Body of pancreas (tissue), 4 donors: ENCODE measurements around the gene SCO2. TPM values are rescaled to one million over a fixed set of nuclear protein-coding genes. Genes with fewer than 3 reads are reported as not detected.

Source experiments
- ATAC-seq: fragments of 150-250 bp; one replicate; pipeline ENCODE4 v1.9.1; 2016
- DNase-seq, 4 donors: peaks; one replicate each; pipeline ENCODE4 v3.0.0-alpha.2; 2019
- H3K27ac ChIP-seq, 4 donors: fragments of 200-600 bp; sonication (generic); 1 replicate in 3 of 4; 2 replicates in 1 of 4; pipeline versions ENCODE4 v1.5.1 to v1.6.1; 2016 to 2019; ENCODE audit warnings: mild to moderate bottlenecking in 1 of 4, mixed read lengths in 1 of 4, moderate library complexity in 1 of 4
- H3K27me3 ChIP-seq, 2 donors: fragments of 200-600 bp; sonication (generic); one replicate each; pipeline ENCODE4 v1.6.0; 2016; ENCODE audit warnings: mild to moderate bottlenecking in 1 of 2
- H3K36me3 ChIP-seq, 2 donors: fragments of 200-600 bp; sonication (generic); replicated peaks in 1 of 2; 2 replicates each; pipeline ENCODE4 v1.5.1; 2016; ENCODE audit warnings: low read depth in 2 of 2; ENCODE audit not compliant: insufficient read depth in 1 of 2
- H3K4me1 ChIP-seq: fragments of 200-600 bp; sonication (generic); one replicate; pipeline ENCODE4 v1.6.0; 2016
- H3K4me3 ChIP-seq, 2 donors: fragments of 200-600 bp; sonication (generic); 1 replicate in 1 of 2; 2 replicates in 1 of 2; pipeline ENCODE4 v1.5.1; 2016 to 2019
- H3K9me3 ChIP-seq, 3 donors: fragments of 200-600 bp; sonication (generic); 1 replicate in 2 of 3; 2 replicates in 1 of 3; pipeline ENCODE4 v1.5.1; 2016
- CTCF ChIP-seq, 7 experiments: fragments of 450-650 bp in 4 of 7; fragments of 200-600 bp in 3 of 7; sonication (generic) in 3 of 7; IDR thresholded peaks; one replicate each; pipeline ENCODE4 v1.5.1; 2016 to 2019; ENCODE audit warnings: antibody characterized with exemption in 7 of 7
- POLR2A ChIP-seq, 3 donors: fragments of 450-650 bp; IDR thresholded peaks; one replicate each; pipeline ENCODE4 v1.6.1; 2016; ENCODE audit warnings: antibody characterized with exemption in 3 of 3, mild to moderate bottlenecking in 2 of 3
- WGBS, 2 donors: methylation state at CpG; one replicate each; pipeline ENCODE4 v1.1.5; 2017; 5-methylcytosine and 5-hydroxymethylcytosine counted together
- intact Hi-C: fragments of 100-400 bp; cut with DNase I; formaldehyde crosslinking; loops from one replicate; pipeline ENCODE4 v1.15.1; 2023
- total RNA-seq, 2 donors: library from RNA; depleted of rRNA; stranded (reverse); fragments of >200 nt; gene quantifications; one replicate each; pipeline ENCODE4 v1.1.0, GENCODE V29; 2016

The SCO2 gene
- total RNA-seq, 2 donors from 2014 or later, result 1.6 TPM; not detected in 1

- Histone ChIP-seq H3K9me3 (no peaks in the 10 kb centered on the region), H3K27ac (peak overlapping the region; percentile 81 to 91 (median 84)), H3K4me1 (peaks cover 56% of the 10 kb centered on the region), H3K27me3 (no peaks in the 10 kb centered on the region), H3K36me3 (no peaks in the 10 kb centered on the region), H3K4me3 (no peak overlapping the region)
- DNase-seq (peak; percentile 93 to 96 (median 96)), ATAC-seq (peak; percentile 74)
- 33 to 37% methylated on average over 24 to 29 of the region's 29 CpGs for WGBS, 2 donors
- TF ChIP-seq POLR2A (IDR thresholded peaks at IDR 0.05), result peak in 2 of 3 donors; percentile 38 to 45
- TF ChIP-seq CTCF (IDR thresholded peaks at IDR 0.05), result peak in 1 of 7 experiments; percentile 6
- intact Hi-C loops, result no loop called here
Measured at GRCh38 chr22:50485221-50486131, 39.9 kb downstream of the SCO2 start.

GRCh38 chr22:50483977-50484853 is 41.2 kb downstream of the SCO2 start:
- 23 to 40% methylated on average over 8 to 31 of the region's 31 CpGs for WGBS, 2 donors
- DNase-seq, result peak; percentile 79 to 95 (median 92)

GRCh38 chr22:50483556-50483955 is 41.8 kb downstream of the SCO2 start:
- Histone ChIP-seq H3K4me1 (peaks cover 56% of the 10 kb centered on the region), H3K36me3 (no peaks in the 10 kb centered on the region), H3K27ac (peak overlapping the region; percentile 80 to 91 (median 83)), H3K27me3 (no peaks in the 10 kb centered on the region), H3K4me3 (no peak overlapping the region), H3K9me3 (no peaks in the 10 kb centered on the region)
- no peak for ATAC-seq
- DNase-seq, result no peak
- TF ChIP-seq POLR2A (IDR thresholded peaks at IDR 0.05) (no peak), CTCF (IDR thresholded peaks at IDR 0.05) (no peak)
- intact Hi-C loops, result no loop called here
- WGBS, 2 donors, result 39 to 77% methylated on average over 3 to 7 of the region's 8 CpGs

More at GRCh38 chr22:50483977-50484853, 41.2 kb downstream of the SCO2 start:
- Histone ChIP-seq H3K27me3 (no peaks in the 10 kb centered on the region), H3K27ac (peak overlapping the region; percentile 80 to 91 (median 83)), H3K9me3 (no peaks in the 10 kb centered on the region), H3K36me3 (no peaks in the 10 kb centered on the region), H3K4me1 (peaks cover 56% of the 10 kb centered on the region), H3K4me3 (no peak overlapping the region)
- TF ChIP-seq POLR2A (IDR thresholded peaks at IDR 0.05) (peak in 2 of 3 donors; percentile 50 to 52), CTCF (IDR thresholded peaks at IDR 0.05) (peak in 4 of 7 experiments; percentile 9 to 22 (median 20))
- peak; percentile 64 for ATAC-seq
- intact Hi-C loops, result no loop called here

GRCh38 chr22:50483106-50483505 is 42.3 kb downstream of the SCO2 start:
- no peaks in the 10 kb centered on the region for H3K27me3 ChIP-seq
- DNase-seq (peak in 1 of 4 donors; percentile 37), ATAC-seq (no peak)
- no peaks in the 10 kb centered on the region for H3K36me3 ChIP-seq
- H3K27ac ChIP-seq, result peak overlapping the region; percentile 80 to 91 (median 83)
- intact Hi-C loops, result no loop called here
- no peak overlapping the region for H3K4me3 ChIP-seq
- H3K9me3 ChIP-seq, result no peaks in the 10 kb centered on the region
- TF ChIP-seq POLR2A (IDR thresholded peaks at IDR 0.05) (no peak), CTCF (IDR thresholded peaks at IDR 0.05) (no peak)
- 38 to 50% methylated on average over 2 to 10 of the region's 10 CpGs for WGBS, 2 donors
- H3K4me1 ChIP-seq, result peaks cover 56% of the 10 kb centered on the region
